ENCODE results near the gene LMO1.

Gene LMO1

GRCh38 chr11:8288166-8288772, 24.6 kb upstream of the LMO1 start:
- no peak for DNase-seq (ENCODE audit: low read depth)

DNA sequence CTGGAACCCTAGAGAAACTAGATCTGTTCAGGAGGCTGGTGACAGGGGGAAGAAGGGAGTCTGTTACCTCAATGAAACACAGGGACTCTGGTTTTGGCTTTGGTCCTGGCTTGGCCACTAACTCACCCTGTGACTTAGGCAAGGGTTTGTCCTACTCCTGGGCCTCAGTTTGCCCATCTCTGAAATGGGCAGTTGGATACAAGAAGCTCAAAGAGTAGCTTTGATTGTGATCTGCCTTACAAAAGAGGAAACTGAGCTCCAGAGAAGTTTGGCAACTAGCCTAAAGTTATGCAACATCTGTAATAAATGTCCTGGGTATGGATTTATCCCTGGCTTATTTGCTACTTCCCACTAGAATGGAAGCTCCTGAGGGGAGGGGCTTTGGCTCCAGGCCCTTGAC, 24.0 kb upstream of the LMO1 start:
- DNase-seq (ENCODE audit: low read depth) = no peak

DNA sequence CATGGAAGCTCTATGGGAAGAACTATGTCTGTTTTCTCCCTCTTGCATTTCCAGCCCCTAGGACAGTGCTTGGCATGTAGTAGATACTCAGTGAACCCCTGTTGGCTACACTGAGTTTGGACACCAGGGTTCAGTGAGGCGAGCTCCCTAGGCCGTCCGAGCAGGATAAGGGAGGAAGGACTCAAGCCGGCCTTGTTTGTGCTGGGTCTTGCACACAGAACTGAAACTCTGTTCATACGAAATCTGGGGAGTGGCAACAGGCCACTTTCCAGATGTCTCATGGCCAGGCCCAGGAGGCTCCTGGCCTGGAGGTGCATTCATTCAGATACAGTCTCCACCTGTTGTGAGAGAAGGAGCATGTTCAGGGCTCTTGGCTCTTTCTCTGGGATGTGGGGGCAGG, 23.6 kb upstream of the LMO1 start:
- no peak for DNase-seq (ENCODE audit: low read depth)

- no peak for DNase-seq (ENCODE audit: low read depth)
Measured at GRCh38 chr11:8286886-8287285, 23.2 kb upstream of the LMO1 start.

- DNase-seq (ENCODE audit: low read depth) = no peak
Measured at GRCh38 chr11:8285796-8286195, 22.1 kb upstream of the LMO1 start.

GRCh38 chr11:8285228-8285627, 21.6 kb upstream of the LMO1 start:
- no peak for DNase-seq (ENCODE audit: low read depth)

DNA sequence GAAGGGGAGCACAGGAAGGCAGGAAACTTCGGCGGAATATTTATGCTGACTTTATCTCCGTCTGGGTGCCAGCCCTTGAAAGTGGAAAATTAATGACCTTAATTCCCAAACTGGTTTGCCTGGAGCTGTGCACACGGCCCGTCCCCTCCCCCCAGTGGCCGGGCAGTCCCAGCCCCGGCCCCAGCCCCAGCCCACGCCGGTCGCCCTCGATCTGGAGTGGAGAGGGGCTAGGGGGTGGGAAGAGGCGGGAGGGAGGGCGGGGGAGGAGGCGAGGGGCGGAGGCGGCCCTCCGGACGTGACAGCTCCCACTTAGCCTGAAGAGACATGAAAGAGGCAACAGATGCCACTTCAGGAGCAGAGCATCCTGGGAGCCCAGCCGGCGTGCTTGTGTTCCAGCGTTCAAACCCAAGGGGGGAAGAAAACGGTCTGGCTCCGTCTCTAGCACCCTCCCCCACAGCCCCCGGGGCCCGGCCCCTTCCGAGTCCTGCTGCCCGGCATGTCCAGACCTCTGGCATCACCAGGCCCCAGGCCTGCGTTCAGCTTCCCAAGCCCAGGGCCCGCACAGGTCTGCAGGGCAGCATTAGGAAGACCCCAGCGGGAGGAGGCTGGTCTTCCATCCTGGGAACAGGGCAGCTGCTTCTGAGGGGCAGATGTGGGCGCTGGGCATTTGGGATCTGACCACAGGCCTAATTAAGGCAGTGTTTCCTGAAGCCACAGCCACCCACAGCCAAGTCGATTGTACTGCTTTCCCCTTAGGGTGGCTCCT, 20.0 kb upstream of the LMO1 start:
- no peak for DNase-seq (ENCODE audit: low read depth)

DNA sequence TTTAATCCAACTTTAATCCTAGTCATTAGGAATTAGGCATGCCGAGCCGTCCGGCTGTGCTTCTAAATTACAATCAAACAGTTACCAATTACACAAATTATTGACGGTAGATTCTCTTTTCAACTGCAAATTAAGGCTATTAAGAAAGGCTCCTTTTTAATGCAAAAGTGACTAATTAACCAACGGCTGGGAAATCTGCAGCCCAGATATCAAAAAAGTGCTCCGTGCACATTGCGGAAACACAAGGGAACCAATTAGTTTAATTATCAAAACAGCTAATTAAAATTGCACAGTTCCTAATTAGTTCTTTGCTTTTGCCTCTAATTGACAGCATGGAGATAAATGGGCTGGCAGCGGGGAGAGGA, 19.4 kb upstream of the LMO1 start:
- no peak for DNase-seq (ENCODE audit: low read depth)

DNA sequence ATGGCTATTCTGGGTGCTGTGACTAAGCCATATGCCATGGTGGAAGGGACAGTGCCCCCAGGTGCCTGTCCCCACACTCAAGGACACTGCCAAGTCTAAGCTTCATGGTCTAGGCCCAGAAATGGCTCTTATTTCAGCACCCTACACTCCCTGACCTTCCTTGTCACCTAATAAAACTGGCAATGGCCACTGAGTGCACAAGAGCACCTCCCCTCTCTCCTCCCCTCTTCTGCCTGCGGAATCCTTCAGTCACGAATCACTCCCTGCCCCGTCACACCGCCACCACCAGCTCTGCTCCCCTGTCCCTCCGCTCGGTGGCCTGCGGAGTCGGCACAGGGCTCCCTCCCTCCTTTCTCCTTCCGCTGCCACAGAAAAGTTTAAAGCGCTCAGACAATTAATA, 19.0 kb upstream of the LMO1 start:
- DNase-seq (ENCODE audit: low read depth) = no peak

DNA sequence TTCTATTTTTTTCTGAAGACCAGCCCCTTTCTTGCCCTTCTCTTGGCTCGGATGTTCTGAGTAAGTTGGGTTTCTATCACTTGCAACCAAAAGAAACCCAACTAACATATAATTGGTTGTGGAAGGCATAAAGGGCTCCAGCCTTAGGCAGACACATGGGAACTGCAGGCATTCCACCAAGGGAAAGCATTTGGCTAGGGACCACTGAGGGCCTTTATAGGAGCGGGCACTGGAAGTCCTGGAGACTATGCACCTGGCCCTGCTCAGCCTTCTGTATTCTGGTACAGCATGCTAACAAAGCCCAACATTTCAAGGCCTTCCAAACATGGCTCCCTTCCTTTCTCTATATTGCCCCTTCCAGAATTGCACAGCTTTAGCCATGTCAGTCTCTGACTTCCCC, 17.6 kb upstream of the LMO1 start:
- DNase-seq (ENCODE audit: low read depth) = no peak

DNA sequence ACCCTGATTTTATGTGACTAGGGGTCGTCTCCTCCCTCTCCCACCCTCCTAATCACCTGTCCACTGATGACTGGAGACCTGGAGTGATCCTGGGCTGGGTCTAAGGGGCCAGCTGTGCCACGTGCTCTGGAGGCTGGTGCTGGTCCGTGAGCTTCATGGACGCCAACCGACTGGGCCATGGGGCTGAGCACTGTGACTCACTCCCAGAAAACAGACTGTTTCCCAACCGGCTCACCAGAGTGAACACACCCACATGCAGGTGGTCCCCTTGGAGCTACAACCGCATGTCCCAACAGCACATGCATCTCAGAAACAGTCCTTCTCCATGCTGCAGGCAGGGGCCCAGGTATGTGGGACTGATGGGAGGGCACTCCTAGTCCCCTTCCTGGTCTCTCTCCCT, 14.0 kb upstream of the LMO1 start:
- DNase-seq (ENCODE audit: low read depth) = no peak

DNA sequence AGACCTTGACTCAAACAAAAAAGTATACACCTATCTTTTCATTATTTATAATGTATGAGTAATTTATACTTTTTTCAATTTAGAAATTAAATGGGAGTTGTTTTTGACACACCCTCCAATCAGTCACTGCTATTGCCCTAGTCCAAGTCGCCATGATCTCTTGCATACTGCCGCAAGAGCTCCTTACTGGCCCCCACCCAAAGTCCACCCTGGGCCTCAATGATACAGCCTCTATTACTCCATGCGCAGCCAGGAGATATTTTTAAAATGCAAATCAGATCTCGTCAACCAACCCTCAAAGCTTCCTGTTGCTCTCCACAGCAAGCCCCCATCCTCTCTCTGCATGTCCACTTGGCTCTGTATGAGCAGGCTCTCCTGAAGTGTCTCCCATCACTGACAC, 12.8 kb upstream of the LMO1 start:
- no peak for DNase-seq (ENCODE audit: low read depth)

DNA sequence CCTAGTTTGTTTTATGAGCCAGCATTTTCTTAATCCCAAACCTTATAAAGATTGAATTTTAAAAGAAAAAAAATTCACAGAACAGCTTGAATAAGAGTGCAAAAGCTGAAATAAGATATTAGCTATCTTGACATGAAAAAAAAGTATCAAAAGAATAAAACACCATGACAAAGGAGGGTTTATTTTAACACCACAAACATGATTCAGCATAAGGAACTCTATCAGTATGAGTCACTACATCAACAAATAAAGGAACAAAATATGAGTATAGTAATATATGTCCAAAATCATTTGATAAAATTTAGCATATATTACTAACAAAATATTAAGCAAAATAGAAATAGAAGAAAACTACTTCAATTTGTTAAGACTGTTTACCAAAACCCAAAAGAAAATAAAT, 9.6 kb upstream of the LMO1 start:
- no peak for DNase-seq (ENCODE audit: low read depth)

- DNase-seq (ENCODE audit: low read depth) = no peak
Measured at GRCh38 chr11:8271106-8271886, 7.6 kb upstream of the LMO1 start.

DNA sequence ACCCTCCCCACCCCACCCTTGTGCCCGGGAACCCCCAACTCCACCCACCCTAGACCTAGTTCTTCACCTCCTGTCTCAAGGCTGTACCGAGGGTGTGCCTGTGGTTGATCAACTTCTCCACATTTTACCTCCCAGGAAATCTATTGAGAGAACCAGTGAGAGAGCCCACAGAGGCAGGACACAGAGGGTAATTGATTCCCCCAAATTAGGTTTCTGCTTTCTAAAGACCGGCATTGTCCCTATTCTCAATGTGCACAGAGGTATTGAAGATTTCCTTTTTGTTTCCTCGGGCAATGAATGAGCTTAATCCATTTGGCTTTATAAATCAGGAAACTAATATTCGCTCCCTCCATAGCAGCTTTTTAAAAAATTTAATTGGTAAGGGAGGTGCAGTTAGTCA, 6.0 kb upstream of the LMO1 start:
- DNase-seq (ENCODE audit: low read depth) = no peak

GRCh38 chr11:8268530-8269400, 5.1 kb upstream of the LMO1 start:
- DNase-seq (ENCODE audit: low read depth) = no peak

- no peak for DNase-seq (ENCODE audit: low read depth)
Measured at GRCh38 chr11:8267831-8268529, 4.3 kb upstream of the LMO1 start.

DNA sequence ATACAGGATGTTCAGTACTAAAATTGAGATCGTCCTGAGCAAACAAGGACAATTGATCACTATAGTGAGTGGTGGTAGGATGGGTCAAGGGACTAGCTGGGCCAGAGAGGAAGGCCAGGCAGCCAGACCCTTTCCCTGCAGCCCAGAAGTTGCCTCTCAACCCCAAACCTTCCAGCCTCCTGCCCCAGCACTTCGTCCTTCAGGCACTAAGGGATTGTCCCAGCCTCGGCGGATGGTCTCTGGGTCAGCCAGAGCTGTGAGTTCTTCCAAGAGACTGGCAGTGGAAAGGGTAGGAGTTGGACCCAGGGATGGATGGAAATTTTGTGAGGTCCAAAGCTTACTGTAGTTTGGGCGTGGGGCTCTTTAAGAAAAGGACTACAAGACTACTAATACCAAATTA, 3.6 kb upstream of the LMO1 start:
- no peak for DNase-seq (ENCODE audit: low read depth)

DNA sequence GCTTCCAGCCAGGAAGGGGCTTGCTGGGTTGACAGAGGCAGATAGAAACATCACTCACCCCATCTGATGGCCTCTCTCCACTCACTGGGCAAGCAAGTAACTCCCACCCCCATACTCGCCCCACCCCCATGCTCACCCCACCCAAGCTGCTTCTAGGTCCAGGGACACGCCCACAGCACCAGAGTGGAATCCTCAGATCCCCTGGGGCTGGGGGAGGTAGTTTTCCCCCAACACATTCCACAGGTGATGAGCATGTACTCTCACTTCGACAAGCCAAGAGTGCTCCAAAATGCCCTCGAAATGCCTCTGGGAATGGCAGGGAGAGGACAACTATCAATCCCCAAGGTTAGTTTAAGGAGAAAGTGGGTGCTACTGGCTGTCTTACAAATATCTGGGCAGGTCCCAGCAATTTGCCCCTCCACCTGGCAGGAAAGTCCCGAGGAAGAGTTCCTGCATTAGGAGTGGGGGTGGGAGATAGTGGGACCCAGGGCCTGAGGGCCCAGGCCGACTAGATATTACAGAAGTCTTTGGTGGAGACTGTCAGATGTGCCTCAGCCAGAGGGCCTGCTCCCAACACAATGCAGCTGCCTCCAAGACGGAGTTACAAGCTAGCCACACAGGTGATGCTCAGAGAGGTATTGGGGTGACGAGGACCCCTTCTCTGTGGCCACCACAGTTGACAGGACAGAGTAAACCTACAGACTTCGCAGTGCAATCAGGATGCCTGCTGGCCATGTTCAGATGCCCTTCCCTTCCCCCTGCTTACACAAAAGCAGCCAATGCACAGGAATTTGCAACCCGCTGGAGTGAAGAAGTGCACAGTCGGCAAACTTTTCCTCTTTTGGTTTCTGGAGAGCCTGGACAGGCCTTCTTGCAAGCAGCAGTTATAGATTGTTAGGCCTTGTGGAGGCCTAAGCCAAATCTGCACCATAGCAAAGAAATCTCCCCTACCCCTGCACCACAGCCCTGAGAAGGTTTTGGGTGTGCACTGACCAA, 2.9 kb upstream of the LMO1 start:
- DNase-seq (ENCODE audit: low read depth) = no peak

- no peak for DNase-seq (ENCODE audit: low read depth)
Measured at GRCh38 chr11:8265681-8266241, 2.1 kb upstream of the LMO1 start.

All from GM04504 (cell line).